SKM-1 treated with dmso at 0.1 percent for 144 hours (cell line): ENCODE data around the gene CD4.
"Not testable (repeated sequence)": the region's sequence is repeated elsewhere in the genome, so short reads cannot be mapped to it uniquely, and the experiment has no call there.

Experiments
- DNase-seq: peaks from one replicate; lab custom pipeline; 2025; ENCODE audit not compliant: unreplicated experiment; lab: John Stamatoyannopoulos, UW

The CD4 gene

GRCh38 chr12:6843118-6843902 lies 54.0 kb downstream of the CD4 start:
- no peak for DNase-seq

- no peak for DNase-seq
These were observed 56.1 kb downstream of the CD4 start for GRCh38 chr12:6845395-6845794.

- no peak for DNase-seq
These were observed 57.1 kb downstream of the CD4 start for GRCh38 chr12:6846316-6846869.

- no peak for DNase-seq
These were observed 58.3 kb downstream of the CD4 start for GRCh38 chr12:6847676-6848075.

- no peak for DNase-seq
These were observed 60.1 kb downstream of the CD4 start for GRCh38 chr12:6849427-6849826.

- DNase-seq: no peak
These were observed 60.7 kb downstream of the CD4 start for GRCh38 chr12:6849976-6850560.

GRCh38 chr12:6850796-6851152 lies 61.4 kb downstream of the CD4 start:
- no peak for DNase-seq

- DNase-seq: peak; percentile 88
These were observed 62.0 kb downstream of the CD4 start, which contains the start of gene CDCA3 for GRCh38 chr12:6851153-6851920. Gene CDCA3, minus strand, starts transcription at chr12:6851286. Its CDS starts 334 bp downstream, at chr12:6850952.

- peak; percentile 90 for DNase-seq
These were observed 62.8 kb downstream of the CD4 start, which contains the start of gene USP5 for GRCh38 chr12:6851921-6852650. Gene USP5, plus strand, starts transcription at chr12:6852150. Its CDS starts 30 bp downstream, at chr12:6852180.

- DNase-seq: no peak
These were observed 63.5 kb downstream of the CD4 start for GRCh38 chr12:6852651-6853354.

- no peak for DNase-seq
These were observed 64.3 kb downstream of the CD4 start for GRCh38 chr12:6853626-6854025.

- no peak for DNase-seq
These were observed 64.7 kb downstream of the CD4 start for GRCh38 chr12:6854036-6854435.

GRCh38 chr12:6855322-6855721 lies 66.0 kb downstream of the CD4 start:
- no peak for DNase-seq

- DNase-seq: no peak
These were observed 69.5 kb downstream of the CD4 start for GRCh38 chr12:6858799-6859198.

GRCh38 chr12:6860116-6860515 lies 70.8 kb downstream of the CD4 start:
- DNase-seq: no peak

- DNase-seq: no peak
These were observed 71.6 kb downstream of the CD4 start for GRCh38 chr12:6860942-6861341.

GRCh38 chr12:6861391-6861790 lies 72.1 kb downstream of the CD4 start:
- DNase-seq: no peak

GRCh38 chr12:6863033-6863432 lies 73.7 kb downstream of the CD4 start:
- no peak for DNase-seq

GRCh38 chr12:6863586-6864321 lies 74.4 kb downstream of the CD4 start:
- DNase-seq: no peak

GRCh38 chr12:6865307-6865706 lies 76.0 kb downstream of the CD4 start:
- not testable (repeated sequence) for DNase-seq
